Measurements from ENCODE around the gene DYNC1LI2.

DYNC1LI2 gene

DNA sequence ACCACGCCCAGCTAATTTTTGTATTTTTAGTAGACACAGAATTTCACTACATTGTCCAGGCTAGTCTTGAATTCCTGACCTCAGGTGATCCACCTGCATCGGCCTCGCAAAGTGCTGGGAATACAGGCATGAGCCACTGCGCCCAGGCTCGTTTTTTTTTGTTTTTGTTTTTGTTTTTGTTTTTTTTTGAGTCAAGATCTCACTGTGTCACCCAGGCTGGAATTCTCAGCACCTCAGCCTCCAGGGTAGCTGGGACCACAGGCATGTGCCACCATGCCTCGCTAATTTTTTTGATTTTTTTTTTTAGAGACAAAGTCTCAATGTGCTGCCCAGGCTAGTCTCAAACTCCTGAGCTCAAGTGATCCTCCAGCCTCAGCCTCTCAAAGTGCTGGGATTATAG lies 37.3 kb downstream of the DYNC1LI2 start:
- H3K14ac ChIP-seq (ENCODE audit: low read length), result no peak overlapping the region
- no peak overlapping the region for H3K4me2 ChIP-seq (ENCODE audit: insufficient read depth, low read length, poor library complexity, severe bottlenecking)
- no peak overlapping the region for H2BK5ac ChIP-seq (ENCODE audit: low read length)
- no peak overlapping the region for H4K8ac ChIP-seq (ENCODE audit: low read depth, low read length)
- no peak overlapping the region for H4K91ac ChIP-seq (ENCODE audit: low read depth, low read length, poor library complexity)
- no peaks in the 10 kb centered on the region for H3K4me1 ChIP-seq (ENCODE audit: control insufficient read depth in 2 of 2, insufficient read depth in 1 of 2, low read depth in 1 of 2, low read length in 2 of 2)
- H3K36me3 ChIP-seq (replicated peaks in 1 of 2; ENCODE audit: control insufficient read depth in 2 of 2, insufficient read depth in 2 of 2, low read length in 2 of 2), result peaks cover 0 to 15% of the 10 kb centered on the region in 2 donors
- H3K9me3 ChIP-seq (replicated peaks in 1 of 2; ENCODE audit: control insufficient read depth in 2 of 2, insufficient read depth in 1 of 2, low read depth in 1 of 2, low read length in 2 of 2), result peaks cover 0 to 5% of the 10 kb centered on the region in 2 donors
- H2BK12ac ChIP-seq (ENCODE audit: low read length), result no peak overlapping the region
- H2BK120ac ChIP-seq (ENCODE audit: low read depth, low read length), result no peak overlapping the region
- H3K79me1 ChIP-seq (ENCODE audit: low read depth, low read length), result no peaks in the 10 kb centered on the region
- no peak overlapping the region for H3K27ac ChIP-seq (replicated peaks; ENCODE audit: low read length)
- no peak overlapping the region for H2BK15ac ChIP-seq (ENCODE audit: low read length)
- H3K18ac ChIP-seq (ENCODE audit: low read length), result no peak overlapping the region
- no peak overlapping the region for H2AFZ ChIP-seq (ENCODE audit: low read length)
- no peak overlapping the region for H3K4ac ChIP-seq (ENCODE audit: low read length)
- no peak overlapping the region for H3K9ac ChIP-seq (ENCODE audit: low read depth, low read length, poor library complexity)
- H3K4me3 ChIP-seq (ENCODE audit: low read length in 2 of 2), result no peak overlapping the region
- WGBS, 2 donors (ENCODE audit: extremely low coverage in 2 of 2, insufficient read length in 2 of 2, insufficient replicate concordance in 1 of 2), result no CpG with 5 or more reads among the region's 6 CpGs
- no peak for DNase-seq (ENCODE audit: low spot score)
- no peaks in the 10 kb centered on the region for H3K27me3 ChIP-seq (ENCODE audit: control insufficient read depth in 3 of 3, insufficient read depth in 3 of 3, low read depth in 1 of 3, low read length in 3 of 3)
- H3K23ac ChIP-seq (ENCODE audit: low read depth, low read length, poor library complexity), result no peak overlapping the region
- no peak overlapping the region for H2AK5ac ChIP-seq (ENCODE audit: low read depth, low read length)

DNA sequence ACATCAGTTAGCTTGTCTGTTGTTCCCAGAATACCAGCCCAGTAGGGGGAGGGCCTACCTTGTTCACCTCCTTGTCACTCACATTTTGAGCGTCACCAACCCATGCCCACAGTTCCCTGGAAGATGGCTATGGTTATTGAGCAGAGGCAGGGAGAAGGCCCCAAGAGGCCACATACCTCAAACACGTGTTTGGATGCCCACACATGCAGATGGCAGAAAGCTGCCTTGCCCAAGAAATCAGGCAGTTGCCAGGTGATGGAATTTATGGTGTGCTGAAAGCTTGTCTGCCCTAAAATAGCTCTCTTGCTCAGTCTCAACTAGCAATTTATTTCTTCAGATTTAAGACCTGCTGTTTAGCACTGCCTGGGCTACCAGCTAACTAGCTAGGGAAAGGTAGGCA lies 38.3 kb downstream of the DYNC1LI2 start:
- Histone ChIP-seq H4K8ac (ENCODE audit: low read depth, low read length) (no peak overlapping the region), H3K79me1 (ENCODE audit: low read depth, low read length) (no peaks in the 10 kb centered on the region), H3K9me3 (replicated peaks in 1 of 2; ENCODE audit: control insufficient read depth in 2 of 2, insufficient read depth in 1 of 2, low read depth in 1 of 2, low read length in 2 of 2) (peaks cover 0 to 5% of the 10 kb centered on the region in 2 donors), H3K27ac (replicated peaks; ENCODE audit: low read length) (no peak overlapping the region), H3K9ac (ENCODE audit: low read depth, low read length, poor library complexity) (no peak overlapping the region), H2BK5ac (ENCODE audit: low read length) (no peak overlapping the region), H3K4ac (ENCODE audit: low read length) (no peak overlapping the region), H2BK12ac (ENCODE audit: low read length) (no peak overlapping the region), H3K4me2 (ENCODE audit: insufficient read depth, low read length, poor library complexity, severe bottlenecking) (no peak overlapping the region), H3K18ac (ENCODE audit: low read length) (no peak overlapping the region), H2BK15ac (ENCODE audit: low read length) (no peak overlapping the region), H3K36me3 (replicated peaks in 1 of 2; ENCODE audit: control insufficient read depth in 2 of 2, insufficient read depth in 2 of 2, low read length in 2 of 2) (peaks cover 0 to 8% of the 10 kb centered on the region in 2 donors), H3K14ac (ENCODE audit: low read length) (no peak overlapping the region), H2BK120ac (ENCODE audit: low read depth, low read length) (no peak overlapping the region), H3K4me1 (ENCODE audit: control insufficient read depth in 2 of 2, insufficient read depth in 1 of 2, low read depth in 1 of 2, low read length in 2 of 2) (no peaks in the 10 kb centered on the region), H3K23ac (ENCODE audit: low read depth, low read length, poor library complexity) (no peak overlapping the region), H2AK5ac (ENCODE audit: low read depth, low read length) (no peak overlapping the region), H4K91ac (ENCODE audit: low read depth, low read length, poor library complexity) (no peak overlapping the region), H2AFZ (ENCODE audit: low read length) (no peak overlapping the region), H3K4me3 (ENCODE audit: low read length in 2 of 2) (no peak overlapping the region), H3K27me3 (ENCODE audit: control insufficient read depth in 3 of 3, insufficient read depth in 3 of 3, low read depth in 1 of 3, low read length in 3 of 3) (no peaks in the 10 kb centered on the region)
- DNase-seq (ENCODE audit: low spot score), result no peak
- WGBS, 2 donors (ENCODE audit: extremely low coverage in 2 of 2, insufficient read length in 2 of 2, insufficient replicate concordance in 1 of 2), result no CpG with 5 or more reads among the region's 2 CpGs

DNA sequence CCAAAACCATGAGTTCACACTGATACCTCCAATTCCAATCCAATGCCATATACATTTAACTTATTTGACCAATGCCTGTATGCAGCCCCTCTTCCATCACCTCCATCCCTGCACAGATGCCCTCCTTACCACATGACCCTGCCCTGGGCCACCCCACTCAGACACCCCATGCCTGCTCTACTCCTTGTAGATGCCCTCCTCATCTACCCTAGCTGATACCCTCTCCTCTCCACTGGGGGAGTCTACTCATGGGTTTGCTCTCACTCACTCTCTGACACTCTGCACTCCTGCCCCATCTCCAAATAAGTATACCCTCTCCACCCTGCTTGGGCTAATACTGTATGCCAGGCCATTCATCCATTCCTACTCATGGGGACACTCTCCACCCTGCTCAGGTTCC lies 38.9 kb downstream of the DYNC1LI2 start:
- no peak overlapping the region for H3K4me2 ChIP-seq (ENCODE audit: insufficient read depth, low read length, poor library complexity, severe bottlenecking)
- DNase-seq (ENCODE audit: low spot score), result no peak
- H3K79me1 ChIP-seq (ENCODE audit: low read depth, low read length), result no peaks in the 10 kb centered on the region
- H3K27me3 ChIP-seq (ENCODE audit: control insufficient read depth in 3 of 3, insufficient read depth in 3 of 3, low read depth in 1 of 3, low read length in 3 of 3), result no peaks in the 10 kb centered on the region
- no peak overlapping the region for H2AFZ ChIP-seq (ENCODE audit: low read length)
- H3K23ac ChIP-seq (ENCODE audit: low read depth, low read length, poor library complexity), result no peak overlapping the region
- no peak overlapping the region for H3K9ac ChIP-seq (ENCODE audit: low read depth, low read length, poor library complexity)
- no peak overlapping the region for H4K8ac ChIP-seq (ENCODE audit: low read depth, low read length)
- no peak overlapping the region for H3K4ac ChIP-seq (ENCODE audit: low read length)
- no peak overlapping the region for H2BK5ac ChIP-seq (ENCODE audit: low read length)
- no peak overlapping the region for H2BK15ac ChIP-seq (ENCODE audit: low read length)
- H3K18ac ChIP-seq (ENCODE audit: low read length), result no peak overlapping the region
- no peak overlapping the region for H2BK12ac ChIP-seq (ENCODE audit: low read length)
- no peak overlapping the region for H4K91ac ChIP-seq (ENCODE audit: low read depth, low read length, poor library complexity)
- H3K27ac ChIP-seq (replicated peaks; ENCODE audit: low read length), result no peak overlapping the region
- no peak overlapping the region for H3K14ac ChIP-seq (ENCODE audit: low read length)
- no peak overlapping the region for H2AK5ac ChIP-seq (ENCODE audit: low read depth, low read length)
- H2BK120ac ChIP-seq (ENCODE audit: low read depth, low read length), result no peak overlapping the region
- peaks cover 0 to 5% of the 10 kb centered on the region in 2 donors for H3K36me3 ChIP-seq (replicated peaks in 1 of 2; ENCODE audit: control insufficient read depth in 2 of 2, insufficient read depth in 2 of 2, low read length in 2 of 2)
- peaks cover 0 to 2% of the 10 kb centered on the region in 2 donors for H3K4me1 ChIP-seq (ENCODE audit: control insufficient read depth in 2 of 2, insufficient read depth in 1 of 2, low read depth in 1 of 2, low read length in 2 of 2)
- peaks cover 0 to 5% of the 10 kb centered on the region in 2 donors for H3K9me3 ChIP-seq (replicated peaks in 1 of 2; ENCODE audit: control insufficient read depth in 2 of 2, insufficient read depth in 1 of 2, low read depth in 1 of 2, low read length in 2 of 2)
- H3K4me3 ChIP-seq (ENCODE audit: low read length in 2 of 2), result no peak overlapping the region

DNA sequence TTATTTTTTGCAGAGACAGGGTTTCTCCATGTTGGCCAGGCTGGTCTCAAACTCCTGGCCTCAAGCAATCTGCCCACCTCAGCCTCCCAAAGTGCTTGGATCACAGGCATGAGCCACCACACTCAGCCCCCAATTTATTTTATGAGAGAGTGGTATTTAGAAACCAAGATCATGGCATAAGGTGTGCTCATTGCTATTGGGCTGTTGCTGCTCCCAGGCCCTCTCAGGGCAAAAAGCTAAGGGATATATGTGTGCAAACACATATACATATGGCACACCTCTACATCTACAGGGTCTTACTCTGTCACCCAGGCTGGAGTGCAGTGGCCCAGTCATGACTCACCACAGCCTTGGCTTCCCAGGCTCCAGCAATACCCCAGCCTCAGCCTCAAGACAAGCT lies 39.8 kb downstream of the DYNC1LI2 start:
- no peak overlapping the region for H3K9ac ChIP-seq (ENCODE audit: low read depth, low read length, poor library complexity)

More for the DNA sequence above, 39.8 kb downstream of the DYNC1LI2 start:
- Histone ChIP-seq H3K23ac (ENCODE audit: low read depth, low read length, poor library complexity) (no peak overlapping the region), H3K4me3 (ENCODE audit: low read length in 2 of 2) (no peak overlapping the region), H3K4ac (ENCODE audit: low read length) (no peak overlapping the region), H3K4me2 (ENCODE audit: insufficient read depth, low read length, poor library complexity, severe bottlenecking) (no peak overlapping the region), H2BK15ac (ENCODE audit: low read length) (no peak overlapping the region), H2BK12ac (ENCODE audit: low read length) (no peak overlapping the region), H3K9me3 (replicated peaks in 1 of 2; ENCODE audit: control insufficient read depth in 2 of 2, insufficient read depth in 1 of 2, low read depth in 1 of 2, low read length in 2 of 2) (peaks cover 0 to 5% of the 10 kb centered on the region in 2 donors), H3K14ac (ENCODE audit: low read length) (no peak overlapping the region), H3K36me3 (replicated peaks in 1 of 2; ENCODE audit: control insufficient read depth in 2 of 2, insufficient read depth in 2 of 2, low read length in 2 of 2) (no peaks in the 10 kb centered on the region), H3K4me1 (ENCODE audit: control insufficient read depth in 2 of 2, insufficient read depth in 1 of 2, low read depth in 1 of 2, low read length in 2 of 2) (peaks cover 0 to 8% of the 10 kb centered on the region in 2 donors), H2BK5ac (ENCODE audit: low read length) (no peak overlapping the region), H3K27ac (replicated peaks; ENCODE audit: low read length) (no peak overlapping the region), H4K91ac (ENCODE audit: low read depth, low read length, poor library complexity) (no peak overlapping the region), H2AK5ac (ENCODE audit: low read depth, low read length) (no peak overlapping the region), H3K27me3 (ENCODE audit: control insufficient read depth in 3 of 3, insufficient read depth in 3 of 3, low read depth in 1 of 3, low read length in 3 of 3) (no peaks in the 10 kb centered on the region), H3K79me1 (ENCODE audit: low read depth, low read length) (no peaks in the 10 kb centered on the region), H2BK120ac (ENCODE audit: low read depth, low read length) (no peak overlapping the region), H4K8ac (ENCODE audit: low read depth, low read length) (no peak overlapping the region), H3K18ac (ENCODE audit: low read length) (no peak overlapping the region), H2AFZ (ENCODE audit: low read length) (no peak overlapping the region)
- DNase-seq (ENCODE audit: low spot score), result no peak
